Upper lobe of right lung (tissue), 1 donor: ENCODE data around the gene LRP1B. TPM values are rescaled to one million over a fixed set of nuclear protein-coding genes. Genes with fewer than 3 reads are reported as not detected.
"Not testable (repeated sequence)": the region's sequence is repeated elsewhere in the genome, so short reads cannot be mapped to it uniquely, and the experiment has no call there.

Source experiments
- ATAC-seq: fragments of 200-7000 bp; cut with Tn5 transposase; one replicate; pipeline ENCODE4 v1.9.1; 2020; ENCODE audit warnings: mild to moderate bottlenecking, moderate library complexity
- DNase-seq: peaks from one replicate; pipeline ENCODE4 v3.0.0-alpha.2; 2020
- H3K27ac ChIP-seq: fragments of 200-600 bp; one replicate; pipeline ENCODE4 v1.8.0; 2022
- H3K27me3 ChIP-seq: fragments of 200-600 bp; one replicate; pipeline ENCODE4 v1.8.0; 2022; ENCODE audit warnings: mild to moderate bottlenecking
- H3K36me3 ChIP-seq: fragments of 200-600 bp; one replicate; pipeline ENCODE4 v1.8.0; 2022
- H3K4me1 ChIP-seq: fragments of 200-600 bp; one replicate; pipeline ENCODE4 v1.8.0; 2022
- H3K4me3 ChIP-seq: fragments of 200-600 bp; one replicate; pipeline ENCODE4 v1.8.0; 2022; ENCODE audit warnings: mild to moderate bottlenecking
- H3K9me3 ChIP-seq: fragments of 200-600 bp; one replicate; pipeline ENCODE4 v1.8.0; 2022
- CTCF ChIP-seq: fragments of 200-600 bp; IDR thresholded peaks from one replicate; pipeline ENCODE4 v1.8.0; 2022; ENCODE audit warnings: antibody characterized with exemption
- intact Hi-C: fragments of 100-400 bp; cut with DNase I; formaldehyde crosslinking; loops from one replicate; pipeline ENCODE4 v1.11.0; 2022
- total RNA-seq: library from RNA; stranded (reverse); fragmentation: NEBNext Ultra II Directional; extraction: Animal tissue kit (Norgen Biotek cat#: 25700); gene quantifications from one replicate; pipeline ENCODE4 v1.2.1, GENCODE V29; 2021
- donor health status: DM: no; HTN: yes; CAD: no; lungs with severe emphysema.

The LRP1B gene
- total RNA-seq, 1 donor from 2014 or later: 0.12 TPM

- Histone ChIP-seq H3K27ac (no peak overlapping the region), H3K4me1 (no peaks in the 10 kb centered on the region), H3K9me3 (no peaks in the 10 kb centered on the region), H3K27me3 (no peaks in the 10 kb centered on the region), H3K4me3 (no peak overlapping the region), H3K36me3 (no peaks in the 10 kb centered on the region)
- intact Hi-C loops: no loop called here
- ATAC-seq: no peak
- no peak for TF ChIP-seq CTCF
- no peak for DNase-seq
These were observed 944.3 kb downstream of the LRP1B start for GRCh38 chr2:141186413-141187074.

GRCh38 chr2:141182246-141182645 lies 948.6 kb downstream of the LRP1B start:
- no peak overlapping the region for H3K4me3 ChIP-seq
- ATAC-seq (no peak), DNase-seq (no peak)
- no peak for TF ChIP-seq CTCF
- no peaks in the 10 kb centered on the region for H3K36me3 ChIP-seq
- H3K4me1 ChIP-seq: no peaks in the 10 kb centered on the region
- intact Hi-C loops: no loop called here
- no peaks in the 10 kb centered on the region for H3K9me3 ChIP-seq
- H3K27me3 ChIP-seq: no peaks in the 10 kb centered on the region
- H3K27ac ChIP-seq: no peak overlapping the region

GRCh38 chr2:141169117-141169516 lies 961.7 kb downstream of the LRP1B start:
- intact Hi-C loops, H3K36me3 ChIP-seq, DNase-seq: not testable (repeated sequence)

GRCh38 chr2:141162314-141162713 lies 968.5 kb downstream of the LRP1B start:
- TF ChIP-seq CTCF: no peak
- Histone ChIP-seq H3K4me3 (no peak overlapping the region), H3K27me3 (no peaks in the 10 kb centered on the region), H3K36me3 (no peaks in the 10 kb centered on the region), H3K9me3 (no peaks in the 10 kb centered on the region), H3K4me1 (no peaks in the 10 kb centered on the region), H3K27ac (no peak overlapping the region)
- DNase-seq (no peak), ATAC-seq (no peak)
- intact Hi-C loops: no loop called here

More at GRCh38 chr2:141169117-141169516, 961.7 kb downstream of the LRP1B start:
- not testable (repeated sequence) for H3K27ac ChIP-seq, H3K27me3 ChIP-seq, H3K4me3 ChIP-seq, ATAC-seq, H3K9me3 ChIP-seq, H3K4me1 ChIP-seq

GRCh38 chr2:141151611-141152286 lies 979.1 kb downstream of the LRP1B start:
- Histone ChIP-seq H3K36me3 (no peaks in the 10 kb centered on the region), H3K4me3 (no peak overlapping the region), H3K27ac (no peak overlapping the region), H3K9me3 (no peaks in the 10 kb centered on the region), H3K4me1 (no peaks in the 10 kb centered on the region), H3K27me3 (no peaks in the 10 kb centered on the region)
- no peak for TF ChIP-seq CTCF
- intact Hi-C loops: no loop called here
- ATAC-seq (no peak), DNase-seq (no peak)

- ATAC-seq: no peak
- Histone ChIP-seq H3K9me3 (no peaks in the 10 kb centered on the region), H3K4me3 (no peak overlapping the region), H3K27ac (no peak overlapping the region), H3K27me3 (no peaks in the 10 kb centered on the region), H3K36me3 (no peaks in the 10 kb centered on the region), H3K4me1 (no peaks in the 10 kb centered on the region)
- no peak for TF ChIP-seq CTCF
- DNase-seq: no peak
- intact Hi-C loops: no loop called here
These were observed 988.8 kb downstream of the LRP1B start for GRCh38 chr2:141142025-141142424.
